Measurements from ENCODE around the gene TNNI3K.

GRCh38 chr1:74586253-74586897, 351.2 kb downstream of the TNNI3K start:
- TF ChIP-seq MYB (IDR thresholded peaks at IDR 0.05; ENCODE audit: borderline replicate concordance, low read depth, low read length) (no peak), REST (IDR thresholded peaks at IDR 0.05; ENCODE audit: low read depth, low read length) (no peak)

All from GM12878 (cell line).